Central memory CD4-positive, alpha-beta T cell (primary cell): ENCODE measurements around the gene ZNF17.

Experiments
- DNase-seq: peaks from one replicate; pipeline ENCODE4 v3.0.0; 2022

The ZNF17 gene

GRCh38 chr19:57434386-57435061, 23.6 kb downstream of the ZNF17 start:
- DNase-seq: no peak

- peak; percentile 95 for DNase-seq
Observed at GRCh38 chr19:57435062-57435978, 24.4 kb downstream of the ZNF17 start, which contains the start of gene ZNF749. TSS of gene ZNF749 (plus strand) at chr19:57435325. CDS start at chr19:57435579, 254 bp downstream.

GRCh38 chr19:57436417-57436816, 25.5 kb downstream of the ZNF17 start:
- no peak for DNase-seq

GRCh38 chr19:57437931-57438330, 27.0 kb downstream of the ZNF17 start:
- no peak for DNase-seq

- DNase-seq: no peak
Observed at GRCh38 chr19:57438925-57439324, 28.0 kb downstream of the ZNF17 start.

- DNase-seq: no peak
Observed at GRCh38 chr19:57441979-57442752, 31.2 kb downstream of the ZNF17 start.

- DNase-seq: no peak
Observed at GRCh38 chr19:57443121-57443696, 32.2 kb downstream of the ZNF17 start.

- DNase-seq: no peak
Observed at GRCh38 chr19:57452307-57452706, 41.3 kb downstream of the ZNF17 start.

- peak; percentile 17 for DNase-seq
Observed at GRCh38 chr19:57465680-57466381, 54.9 kb downstream of the ZNF17 start.

- DNase-seq: no peak
Observed at GRCh38 chr19:57466489-57466888, 55.5 kb downstream of the ZNF17 start.
